ENCODE data around the gene ANO3. TPM values are rescaled to one million over a fixed set of nuclear protein-coding genes. Genes with fewer than 3 reads are reported as not detected.

ANO3 gene
- total and polyA plus RNA-seq, 2 of the 8 experiments (the other 6 are each of a cell fraction or from before 2014, with no cell fraction given): not detected

DNA sequence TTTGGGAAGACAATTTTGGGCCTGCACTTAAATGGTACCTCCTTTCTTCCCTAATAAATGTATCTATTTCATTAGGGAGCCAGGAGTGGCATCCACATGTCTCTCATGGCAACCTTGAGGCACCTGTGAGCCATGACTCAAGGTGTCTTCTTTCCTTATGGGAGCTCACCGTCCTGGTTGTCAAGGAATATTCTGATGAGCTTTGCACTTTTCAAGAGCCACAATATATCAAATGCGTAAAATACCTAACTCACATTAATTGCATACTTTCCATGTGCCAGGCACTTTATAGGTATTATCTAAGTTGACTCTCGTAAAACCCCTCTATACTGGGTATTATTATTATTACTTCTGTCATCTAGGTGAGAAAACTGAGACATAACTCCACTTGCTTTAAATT is 207.6 kb downstream of the ANO3 start (continued):
- TF ChIP-seq CHD7 (IDR thresholded peaks at IDR 0.05; ENCODE audit: insufficient replicate concordance, low read length): no peak
- TF ChIP-seq ZNF274 (IDR thresholded peaks at IDR 0.05; ENCODE audit: borderline replicate concordance, extremely low read depth, low read length): no peak
- TF ChIP-seq KDM4A (IDR thresholded peaks at IDR 0.05; ENCODE audit: low read depth, low read length, severe bottlenecking): no peak
- TF ChIP-seq, protein P1, sequence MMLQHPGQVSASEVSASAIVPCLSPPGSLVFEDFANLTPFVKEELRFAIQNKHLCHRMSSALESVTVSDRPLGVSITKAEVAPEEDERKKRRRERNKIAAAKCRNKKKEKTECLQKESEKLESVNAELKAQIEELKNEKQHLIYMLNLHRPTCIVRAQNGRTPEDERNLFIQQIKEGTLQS (IDR thresholded peaks at IDR 0.05; ENCODE audit: insufficient read depth, low read depth, low read length): no peak
